Tibial nerve (tissue), 4 donors: ENCODE data around the gene MRO. TPM values are rescaled to one million over a fixed set of nuclear protein-coding genes. Genes with fewer than 3 reads are reported as not detected.
A peak's percentile ranks its signal among the peaks of the same experiment; 100 is the strongest.
"Not testable (repeated sequence)": the region's sequence is repeated elsewhere in the genome, so short reads cannot be mapped to it uniquely, and the experiment has no call there.

ENCODE experiments used
- DNase-seq, 2 donors: peaks; one replicate each; pipeline ENCODE4 v3.0.0-alpha.2; 2019; ENCODE audit warnings: low spot score in 2 of 2
- H3K27ac ChIP-seq, 4 donors: fragments of 200-600 bp; sonication (generic) in 3 of 4; one replicate each; pipeline ENCODE4 v1.5.1; 2017 to 2019; ENCODE audit warnings: mild to moderate bottlenecking in 1 of 4
- H3K27me3 ChIP-seq, 2 donors: fragments of 200-600 bp; sonication (generic) in 1 of 2; one replicate each; pipeline versions ENCODE4 v1.5.1 to v1.6.0; 2017 to 2019
- H3K36me3 ChIP-seq, 3 donors: fragments of 200-600 bp; sonication (generic); one replicate each; pipeline ENCODE4 v1.5.1; 2018 to 2019
- H3K4me1 ChIP-seq, 4 donors: fragments of 200-600 bp; sonication (generic) in 3 of 4; one replicate each; pipeline ENCODE4 v1.5.1; 2017 to 2019
- H3K4me3 ChIP-seq, 4 donors: fragments of 200-600 bp; sonication (generic) in 3 of 4; one replicate each; pipeline ENCODE4 v1.5.1; 2017 to 2019; ENCODE audit warnings: mild to moderate bottlenecking in 1 of 4, moderate library complexity in 1 of 4
- H3K9me3 ChIP-seq, 4 donors: fragments of 200-600 bp; sonication (generic) in 3 of 4; one replicate each; pipeline ENCODE4 v1.5.1; 2017 to 2019
- EP300 ChIP-seq, 2 donors: sonication (generic); formaldehyde crosslinking; IDR thresholded peaks; one replicate each; pipeline ENCODE4 v1.6.1; 2017; ENCODE audit warnings: antibody characterized with exemption in 2 of 2, mild to moderate bottlenecking in 1 of 2
- POLR2A ChIP-seq, 2 donors: fragments of 450-650 bp; IDR thresholded peaks; one replicate each; pipeline ENCODE4 v1.6.1; 2017; ENCODE audit warnings: antibody characterized with exemption in 2 of 2, mild to moderate bottlenecking in 2 of 2, moderate library complexity in 2 of 2
- WGBS, 2 donors: methylation state at CpG; one replicate each; pipeline ENCODE4 v1.1.5; 2018; 5-methylcytosine and 5-hydroxymethylcytosine counted together
- total RNA-seq, 4 donors: library from RNA; depleted of rRNA; stranded (reverse); fragments of >200 nt; gene quantifications; one replicate each; pipeline ENCODE4 v1.1.0, GENCODE V29; 2016
- TF ChIP-seq, protein P1 (sequence below), 5 experiments: fragments of 200-600 bp in 3 of 5; fragments of 450-650 bp in 2 of 5; sonication (generic) in 3 of 5; IDR thresholded peaks; one replicate each; pipeline ENCODE4 v1.5.1; 2016 to 2019; ENCODE audit warnings: antibody characterized with exemption in 5 of 5, mild to moderate bottlenecking in 3 of 5, moderate library complexity in 2 of 5

The MRO gene
- total RNA-seq, 4 donors from 2014 or later = 0.63 to 2.0 (median 1.4) TPM

DNA sequence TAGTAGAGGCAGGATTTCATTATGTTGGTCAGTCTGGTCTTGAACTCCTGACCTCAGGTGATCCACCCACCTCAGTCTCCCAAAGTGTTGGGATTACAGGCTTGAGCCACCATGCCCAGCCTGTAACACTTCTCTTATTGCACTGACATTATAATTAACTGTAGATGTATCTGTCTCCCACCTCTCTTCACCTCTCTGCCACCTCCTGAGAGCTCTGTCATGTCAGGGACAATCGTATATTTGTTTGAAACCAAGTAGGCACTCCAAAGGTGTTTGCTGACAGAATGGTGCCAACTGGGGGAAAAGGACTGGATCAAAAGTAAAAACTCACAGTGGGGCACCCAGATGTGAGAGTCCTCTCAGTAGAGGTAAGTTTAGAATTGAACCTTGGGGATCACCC, 41.8 kb upstream of the MRO start:
- TF ChIP-seq, protein P1, sequence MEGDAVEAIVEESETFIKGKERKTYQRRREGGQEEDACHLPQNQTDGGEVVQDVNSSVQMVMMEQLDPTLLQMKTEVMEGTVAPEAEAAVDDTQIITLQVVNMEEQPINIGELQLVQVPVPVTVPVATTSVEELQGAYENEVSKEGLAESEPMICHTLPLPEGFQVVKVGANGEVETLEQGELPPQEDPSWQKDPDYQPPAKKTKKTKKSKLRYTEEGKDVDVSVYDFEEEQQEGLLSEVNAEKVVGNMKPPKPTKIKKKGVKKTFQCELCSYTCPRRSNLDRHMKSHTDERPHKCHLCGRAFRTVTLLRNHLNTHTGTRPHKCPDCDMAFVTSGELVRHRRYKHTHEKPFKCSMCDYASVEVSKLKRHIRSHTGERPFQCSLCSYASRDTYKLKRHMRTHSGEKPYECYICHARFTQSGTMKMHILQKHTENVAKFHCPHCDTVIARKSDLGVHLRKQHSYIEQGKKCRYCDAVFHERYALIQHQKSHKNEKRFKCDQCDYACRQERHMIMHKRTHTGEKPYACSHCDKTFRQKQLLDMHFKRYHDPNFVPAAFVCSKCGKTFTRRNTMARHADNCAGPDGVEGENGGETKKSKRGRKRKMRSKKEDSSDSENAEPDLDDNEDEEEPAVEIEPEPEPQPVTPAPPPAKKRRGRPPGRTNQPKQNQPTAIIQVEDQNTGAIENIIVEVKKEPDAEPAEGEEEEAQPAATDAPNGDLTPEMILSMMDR (IDR thresholded peaks at IDR 0.05) = no peak
- no peak for TF ChIP-seq POLR2A (IDR thresholded peaks at IDR 0.05)
- TF ChIP-seq EP300 (IDR thresholded peaks at IDR 0.05) = no peak
- H3K4me3 ChIP-seq = no peak overlapping the region
- H3K27me3 ChIP-seq = no peaks in the 10 kb centered on the region
- H3K36me3 ChIP-seq = no peaks in the 10 kb centered on the region
- 80 to 83% methylated on average over 1 of the region's 1 CpG for WGBS, 2 donors
- H3K27ac ChIP-seq = peak overlapping the region in 2 of 4 donors; percentile 41 to 62
- H3K4me1 ChIP-seq = peaks cover 0 to 3% (median 0%) of the 10 kb centered on the region in 4 donors
- no peaks in the 10 kb centered on the region for H3K9me3 ChIP-seq
- no peak for DNase-seq

DNA sequence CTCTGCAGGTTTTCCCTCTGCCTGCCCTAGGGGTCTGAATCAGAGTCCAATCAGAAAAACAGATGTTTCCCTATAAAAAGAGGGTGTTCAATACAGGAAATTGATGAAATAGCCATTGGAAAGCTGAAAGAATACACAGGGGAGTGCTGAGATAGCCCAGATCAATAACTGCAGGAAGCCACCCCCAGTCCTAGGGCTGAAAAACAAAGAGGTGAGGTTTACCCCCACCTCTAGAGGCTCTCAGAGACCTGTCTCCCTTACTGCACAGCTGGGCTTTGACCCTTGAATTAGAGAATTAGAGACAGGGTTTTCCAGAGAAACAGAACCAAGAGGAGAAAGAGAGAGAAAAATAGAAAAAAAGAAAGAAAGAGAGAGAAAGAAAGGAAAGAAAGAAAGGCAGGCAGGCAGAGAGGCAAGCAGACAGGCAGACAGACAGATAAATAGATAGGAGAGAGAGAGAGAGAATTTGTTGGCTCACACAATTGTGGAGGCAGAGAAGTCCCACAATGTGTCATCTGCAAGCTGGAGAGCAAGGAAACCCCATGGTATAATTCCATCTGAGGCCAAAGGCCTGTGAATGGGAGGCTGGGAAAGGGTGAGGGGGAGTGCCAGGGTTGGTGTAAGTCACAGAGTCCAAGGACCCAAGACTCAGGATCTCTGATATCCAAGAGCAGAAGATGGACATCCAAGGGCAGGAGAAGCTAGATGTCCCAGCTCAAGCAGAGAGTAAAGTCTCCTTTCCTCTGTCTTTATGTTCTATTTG, 40.2 kb upstream of the MRO start:
- TF ChIP-seq POLR2A (IDR thresholded peaks at IDR 0.05) (no peak), EP300 (IDR thresholded peaks at IDR 0.05) (no peak)
- TF ChIP-seq, protein P1 (IDR thresholded peaks at IDR 0.05) = no peak
- Histone ChIP-seq H3K4me3 (no peak overlapping the region), H3K27me3 (no peaks in the 10 kb centered on the region)

DNA sequence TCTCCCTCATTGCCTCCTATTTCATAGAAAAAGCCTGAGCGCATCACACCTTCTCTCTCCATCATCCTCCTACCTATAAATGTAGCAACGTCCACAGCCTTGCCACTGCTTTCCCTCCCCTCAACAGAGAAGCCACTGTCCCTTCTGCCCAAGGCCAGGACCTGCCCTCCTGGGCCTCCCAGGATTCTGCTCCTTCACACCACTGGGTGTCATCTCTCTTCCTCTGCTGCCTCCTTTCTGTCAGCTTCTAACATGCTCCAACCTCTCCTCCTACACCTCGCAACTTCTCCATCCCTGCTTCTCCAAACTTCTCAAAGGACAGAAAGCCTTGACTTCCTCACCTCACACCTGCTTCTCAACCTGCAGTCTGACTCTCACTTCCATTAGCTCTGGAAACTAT, 37.9 kb upstream of the MRO start:
- 74 to 82% methylated on average over 3 of the region's 3 CpGs for WGBS, 2 donors
- Histone ChIP-seq H3K4me3 (no peak overlapping the region), H3K27ac (no peak overlapping the region), H3K4me1 (peaks cover 0 to 17% (median 2%) of the 10 kb centered on the region in 4 donors), H3K27me3 (no peaks in the 10 kb centered on the region), H3K36me3 (no peaks in the 10 kb centered on the region), H3K9me3 (no peaks in the 10 kb centered on the region)
- no peak for DNase-seq
- TF ChIP-seq POLR2A (IDR thresholded peaks at IDR 0.05) (no peak), EP300 (IDR thresholded peaks at IDR 0.05) (no peak)
- TF ChIP-seq, protein P1 (IDR thresholded peaks at IDR 0.05) = no peak

More for the DNA sequence above, 40.2 kb upstream of the MRO start:
- Histone ChIP-seq H3K36me3 (no peaks in the 10 kb centered on the region), H3K27ac (no peak overlapping the region), H3K4me1 (peaks cover 0 to 3% (median 0%) of the 10 kb centered on the region in 4 donors), H3K9me3 (no peaks in the 10 kb centered on the region)
- no peak for DNase-seq

DNA sequence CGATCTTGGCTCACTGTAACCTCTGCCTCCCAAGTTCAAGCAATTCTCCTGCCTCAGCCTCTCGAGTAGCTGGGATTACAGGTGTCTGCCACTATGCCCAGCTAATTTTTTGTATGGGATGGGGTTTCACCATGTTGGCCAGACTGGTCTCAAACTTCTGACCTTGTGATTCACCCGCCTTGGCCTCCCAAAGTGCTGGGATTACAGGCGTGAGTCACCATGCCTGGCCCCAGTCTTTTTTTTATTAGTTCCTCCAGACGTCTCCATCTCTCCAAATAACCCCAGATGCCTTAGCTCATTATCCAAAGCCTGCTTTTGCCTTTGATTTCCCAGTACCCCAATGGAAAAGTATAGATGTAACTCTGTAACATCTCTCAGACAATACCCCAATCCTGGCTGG, 37.4 kb upstream of the MRO start:
- WGBS, 2 donors = 53 to 60% methylated on average over 5 of the region's 5 CpGs
- H3K36me3 ChIP-seq, DNase-seq, H3K27me3 ChIP-seq, H3K9me3 ChIP-seq, H3K4me3 ChIP-seq: not testable (repeated sequence)
- peak overlapping the region in 1 of 4 donors; percentile 53 for H3K27ac ChIP-seq
- peaks cover 0 to 17% (median 2%) of the 10 kb centered on the region in 4 donors for H3K4me1 ChIP-seq

DNA sequence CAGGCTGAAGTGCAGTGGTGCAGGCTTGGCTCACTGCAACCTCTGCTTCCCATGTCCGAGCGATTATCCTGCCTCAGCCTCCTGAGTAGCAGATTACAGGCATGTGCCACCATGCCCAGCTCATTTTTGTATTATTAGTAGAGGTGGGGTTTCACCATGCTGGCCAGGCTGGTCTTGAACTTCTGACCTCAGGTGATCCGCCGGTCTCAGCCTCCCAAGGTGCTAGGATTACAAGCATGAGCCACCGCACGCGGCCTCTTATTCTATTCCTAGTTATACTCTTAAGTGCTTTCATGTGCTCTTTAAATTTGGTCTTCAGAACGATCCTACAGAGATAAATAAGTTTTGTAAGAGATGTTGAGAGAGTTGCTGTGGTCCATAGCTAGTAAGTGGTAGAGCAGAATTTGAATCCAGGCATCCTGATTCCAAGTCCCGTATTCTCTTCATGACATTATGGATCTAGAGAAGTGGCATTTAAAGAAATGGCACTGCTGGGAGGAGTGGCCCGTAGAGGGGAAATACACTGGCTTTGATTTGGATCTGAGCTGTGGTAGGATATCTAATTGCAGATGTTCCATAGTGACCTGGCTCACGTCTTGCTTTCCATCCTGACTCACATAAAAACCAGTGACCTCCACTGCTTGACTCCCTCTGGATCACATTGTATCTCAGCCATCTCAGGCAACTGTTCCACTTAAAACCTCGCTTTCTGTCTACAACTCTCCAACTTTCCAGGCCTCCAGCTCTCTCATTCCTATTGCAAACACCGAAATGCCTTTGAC, 36.4 kb upstream of the MRO start:
- H3K36me3 ChIP-seq = no peaks in the 10 kb centered on the region

More for the DNA sequence above, 36.4 kb upstream of the MRO start:
- Histone ChIP-seq H3K4me3 (no peak overlapping the region), H3K4me1 (peaks cover 0 to 17% (median 2%) of the 10 kb centered on the region in 4 donors), H3K9me3 (no peaks in the 10 kb centered on the region), H3K27ac (peak overlapping the region in 1 of 4 donors; percentile 53), H3K27me3 (no peaks in the 10 kb centered on the region)
- no peak for DNase-seq
- TF ChIP-seq, protein P1 (IDR thresholded peaks at IDR 0.05) = no peak
- TF ChIP-seq POLR2A (IDR thresholded peaks at IDR 0.05) = no peak
- no peak for TF ChIP-seq EP300 (IDR thresholded peaks at IDR 0.05)
- 89 to 91% methylated on average over 13 of the region's 13 CpGs for WGBS, 2 donors
